Heart right ventricle (tissue), 16 donors: Measurements from ENCODE around the gene SPOCD1. TPM values are rescaled to one million over a fixed set of nuclear protein-coding genes. Genes with fewer than 3 reads are reported as not detected.

Source experiments
- ATAC-seq, 8 donors: fragments of 200-7000 bp; cut with Tn5 transposase; one replicate each; pipeline ENCODE4 v1.9.1; 2020; ENCODE audit warnings: mild to moderate bottlenecking in 8 of 8, moderate library complexity in 8 of 8, moderate number of reproducible peaks in 1 of 8
- DNase-seq, 2 donors: peaks; one replicate each; pipeline ENCODE4 v3.0.0-alpha.2; 2020
- H3K27ac ChIP-seq, 10 donors: fragments of 200-600 bp; sonication (generic) in 2 of 10; one replicate each; pipeline versions ENCODE4 v1.5.0 to v1.8.0; 2020 to 2022; ENCODE audit warnings: mild to moderate bottlenecking in 3 of 10
- H3K27me3 ChIP-seq, 7 donors: fragments of 200-600 bp; one replicate each; pipeline ENCODE4 v1.8.0; 2021 to 2022; ENCODE audit warnings: mild to moderate bottlenecking in 2 of 7
- H3K36me3 ChIP-seq, 9 donors: fragments of 200-600 bp; sonication (generic) in 1 of 9; one replicate each; pipeline versions ENCODE4 v1.5.0 to v1.8.0; 2020 to 2022; ENCODE audit warnings: mild to moderate bottlenecking in 2 of 9
- H3K4me1 ChIP-seq, 9 donors: fragments of 200-600 bp; sonication (generic) in 1 of 9; one replicate each; pipeline versions ENCODE4 v1.5.0 to v1.8.0; 2020 to 2022; ENCODE audit warnings: mild to moderate bottlenecking in 4 of 9
- H3K4me3 ChIP-seq, 10 donors: fragments of 200-600 bp; sonication (generic) in 2 of 10; one replicate each; pipeline versions ENCODE4 v1.5.0 to v1.8.0; 2020 to 2022; ENCODE audit warnings: mild to moderate bottlenecking in 7 of 10, moderate library complexity in 2 of 10
- H3K9me3 ChIP-seq, 11 donors: fragments of 200-600 bp in 10 of 11; sonication (generic) in 2 of 11; one replicate each; pipeline versions ENCODE4 v1.5.0 to v1.8.0; 2013 to 2022; ENCODE audit warnings: mild to moderate bottlenecking in 2 of 11, control low read depth in 1 of 11, moderate library complexity in 1 of 11
- WGBS, 2 donors: extraction: QIAGEN DNeasy Blood & Tissue Kit; methylation state at CpG; one replicate each; pipeline ENCODE4 v1.1.7; 2013; ENCODE audit warnings: inconsistent platforms in 1 of 2; 5-methylcytosine and 5-hydroxymethylcytosine counted together
- intact Hi-C, 10 donors: fragments of 100-400 bp; cut with DNase I; formaldehyde crosslinking; loops; one replicate each; pipeline versions ENCODE4 v1.11.1 to v1.14.2; 2022
- polyA plus RNA-seq, 2 donors: library from polyadenylated mRNA; stranded (reverse); fragments of 200-250 nt; gene quantifications; one replicate each; pipeline ENCODE4 v1.2.3, GENCODE V29; 2013
- total RNA-seq, 10 donors: library from RNA; stranded (reverse); fragmentation: NEBNext Ultra II Directional in 3 of 10; extraction: Animal tissue kit (Norgen Biotek cat#: 25700) in 3 of 10; gene quantifications; one replicate each; pipeline versions ENCODE4 v1.2.1 to v1.2.4, GENCODE V29; 2021 to 2023
- TF ChIP-seq, protein P1 (sequence below), 9 donors: fragments of 200-600 bp; sonication (generic) in 2 of 9; IDR thresholded peaks; one replicate each; pipeline versions ENCODE4 v1.5.0 to v1.8.0; 2021 to 2022; ENCODE audit warnings: antibody characterized with exemption in 9 of 9, mild to moderate bottlenecking in 5 of 9, moderate library complexity in 1 of 9
- donor health status: Arrhythmogenic right ventricular cardiomyopathy.
- donor health status: ischemic (EF 13 %, LVEDD 7.1; RV severe dilation, severe dysfunction).
- donor health status: healthy with polysubstance abuse.
- donor health status: DM: no; HTN: yes; CAD: no.
- donor health status: DM: no; HTN: no; CAD: no.
- donor health status: ischemic (EF 25% LVEDD 6.9; RV normal size, moderate dysfunction).
- donor health status: ischemic (EF 25% LVEDD 5.7; RV mildly dilated, moderate dysfunction).
- donor health status: healthy.
- donor health status: DM: yes; HTN: yes; CAD: no.
- donor health status: Ischemic cardiomyopathy.
- donor health status: ischemic (EF 35%, LVEDD 5.7; RV mildly dilated, moderate dysfunction).
- donor health status: nonischemic (EF 11% LVEDD 7.7; RV severe dilation, severe dysfunction).
- donor health status: DM: yes; HTN: yes; CAD: no.
- donor health status: PGD.
- donor health status: ischemic (EF 29% LVEDD 5.4; RV normal size, mild dysfunction).
- donor health status: nonischemic (EF 23%, LVEDD 6.1; RV moderate dilation, normal function).

The SPOCD1 gene
- total and polyA plus RNA-seq, 12 donors = 0.12 to 1.2 (median 0.41) TPM; not detected in 8

DNA sequence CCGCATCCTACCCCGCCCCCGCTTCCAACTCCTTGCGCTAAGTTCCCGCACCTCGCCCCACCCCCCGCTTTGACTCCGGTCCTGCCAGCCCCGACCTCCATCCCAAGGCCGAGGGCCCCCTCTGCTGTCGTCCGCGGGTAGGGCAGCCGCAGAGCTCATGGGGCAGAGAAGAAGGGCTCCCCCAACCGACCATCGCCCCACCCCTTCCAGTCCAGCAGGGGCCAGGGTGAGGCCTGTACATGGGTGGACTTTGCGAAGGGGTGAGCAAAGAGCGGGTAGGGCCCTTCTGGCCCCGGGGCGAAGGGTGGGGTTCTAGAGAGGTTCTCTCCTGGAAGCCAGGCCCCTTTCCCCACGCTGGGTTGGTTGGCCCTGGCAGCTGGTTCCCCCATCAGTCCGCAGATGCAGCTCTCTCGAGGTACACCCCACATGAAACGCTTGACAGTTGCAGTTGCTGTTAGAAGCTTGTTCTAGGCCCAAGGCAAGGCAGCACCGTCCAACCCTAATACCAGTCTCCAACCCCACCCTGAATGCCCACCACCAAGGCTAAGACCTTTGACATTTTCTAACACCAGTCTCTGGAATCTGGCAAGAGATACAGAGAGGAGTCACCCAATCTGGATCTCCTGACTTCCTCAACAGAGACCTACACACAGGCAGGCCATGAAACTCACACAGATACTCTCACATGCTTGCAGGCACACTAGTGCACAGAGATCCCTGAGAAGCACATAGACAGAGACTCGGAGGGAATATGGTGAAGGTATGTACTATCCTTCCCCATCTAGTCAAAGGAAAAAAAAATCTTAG is 26.4 kb downstream of the SPOCD1 start:
- Histone ChIP-seq H3K4me1 (peaks cover 0 to 18% (median 8%) of the 10 kb centered on the region in 9 donors), H3K4me3 (peak overlapping the region; percentile 41 to 93 (median 66)), H3K9me3 (no peaks in the 10 kb centered on the region), H3K27ac (peak overlapping the region in 6 of 10 donors; percentile 58 to 90 (median 82)), H3K27me3 (peaks cover 0 to 9% (median 0%) of the 10 kb centered on the region in 7 donors), H3K36me3 (no peaks in the 10 kb centered on the region)
- intact Hi-C loops = loop anchor here (1.0 to 10.0 kb wide), 18 partner anchors 27 to 275 kb away; partner anchors contain the start of gene TINAGL1 (in 1 of the 10)
- ATAC-seq = peak; percentile 86 to 95 (median 92)
- DNase-seq = peak; percentile 95 to 97
- TF ChIP-seq, protein P1, sequence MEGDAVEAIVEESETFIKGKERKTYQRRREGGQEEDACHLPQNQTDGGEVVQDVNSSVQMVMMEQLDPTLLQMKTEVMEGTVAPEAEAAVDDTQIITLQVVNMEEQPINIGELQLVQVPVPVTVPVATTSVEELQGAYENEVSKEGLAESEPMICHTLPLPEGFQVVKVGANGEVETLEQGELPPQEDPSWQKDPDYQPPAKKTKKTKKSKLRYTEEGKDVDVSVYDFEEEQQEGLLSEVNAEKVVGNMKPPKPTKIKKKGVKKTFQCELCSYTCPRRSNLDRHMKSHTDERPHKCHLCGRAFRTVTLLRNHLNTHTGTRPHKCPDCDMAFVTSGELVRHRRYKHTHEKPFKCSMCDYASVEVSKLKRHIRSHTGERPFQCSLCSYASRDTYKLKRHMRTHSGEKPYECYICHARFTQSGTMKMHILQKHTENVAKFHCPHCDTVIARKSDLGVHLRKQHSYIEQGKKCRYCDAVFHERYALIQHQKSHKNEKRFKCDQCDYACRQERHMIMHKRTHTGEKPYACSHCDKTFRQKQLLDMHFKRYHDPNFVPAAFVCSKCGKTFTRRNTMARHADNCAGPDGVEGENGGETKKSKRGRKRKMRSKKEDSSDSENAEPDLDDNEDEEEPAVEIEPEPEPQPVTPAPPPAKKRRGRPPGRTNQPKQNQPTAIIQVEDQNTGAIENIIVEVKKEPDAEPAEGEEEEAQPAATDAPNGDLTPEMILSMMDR (IDR thresholded peaks at IDR 0.05) = peak; percentile 81 to 89 (median 87)
- 14 to 17% methylated on average over 26 of the region's 26 CpGs for WGBS, 2 donors

DNA sequence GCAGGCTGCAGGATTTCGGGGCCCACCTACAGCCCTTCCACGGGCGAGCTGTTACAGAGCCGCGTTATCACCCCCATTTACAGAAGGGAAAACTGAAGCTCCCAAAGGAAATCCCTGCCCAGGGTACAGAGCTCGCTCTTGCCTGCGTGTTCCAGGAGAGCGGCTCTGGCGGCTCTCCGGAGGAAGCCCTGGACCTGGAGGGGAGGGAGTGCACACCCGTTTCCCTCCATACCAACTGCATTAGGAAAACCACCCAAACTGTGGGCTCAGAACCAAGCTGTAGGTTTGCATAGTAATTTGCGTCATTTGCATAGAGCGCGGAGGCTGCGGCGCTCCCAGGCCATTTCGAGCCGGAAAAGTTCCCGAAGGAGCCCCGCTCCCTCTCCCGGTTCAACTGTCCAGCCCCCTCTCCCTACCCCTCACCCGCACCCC is 27.0 kb downstream of the SPOCD1 start:
- ATAC-seq = peak; percentile 29 to 50 (median 42)
- peaks cover 0 to 8% (median 0%) of the 10 kb centered on the region in 7 donors for H3K27me3 ChIP-seq
- intact Hi-C loops = loop anchor here (1.0 to 10.0 kb wide), 15 partner anchors 26 to 276 kb away; no protein-coding TSS in a partner anchor
- H3K9me3 ChIP-seq = no peaks in the 10 kb centered on the region
- 0% methylated on average over 22 of the region's 22 CpGs for WGBS, 2 donors
- peaks cover 0 to 18% (median 8%) of the 10 kb centered on the region in 9 donors for H3K4me1 ChIP-seq
- peak overlapping the region in 9 of 10 donors; percentile 34 to 90 (median 81) for H3K27ac ChIP-seq
- TF ChIP-seq, protein P1 (IDR thresholded peaks at IDR 0.05) = no peak
- peak in 1 of 2 donors; percentile 30 for DNase-seq
- H3K36me3 ChIP-seq = no peaks in the 10 kb centered on the region
- peak overlapping the region; percentile 41 to 93 (median 66) for H3K4me3 ChIP-seq

DNA sequence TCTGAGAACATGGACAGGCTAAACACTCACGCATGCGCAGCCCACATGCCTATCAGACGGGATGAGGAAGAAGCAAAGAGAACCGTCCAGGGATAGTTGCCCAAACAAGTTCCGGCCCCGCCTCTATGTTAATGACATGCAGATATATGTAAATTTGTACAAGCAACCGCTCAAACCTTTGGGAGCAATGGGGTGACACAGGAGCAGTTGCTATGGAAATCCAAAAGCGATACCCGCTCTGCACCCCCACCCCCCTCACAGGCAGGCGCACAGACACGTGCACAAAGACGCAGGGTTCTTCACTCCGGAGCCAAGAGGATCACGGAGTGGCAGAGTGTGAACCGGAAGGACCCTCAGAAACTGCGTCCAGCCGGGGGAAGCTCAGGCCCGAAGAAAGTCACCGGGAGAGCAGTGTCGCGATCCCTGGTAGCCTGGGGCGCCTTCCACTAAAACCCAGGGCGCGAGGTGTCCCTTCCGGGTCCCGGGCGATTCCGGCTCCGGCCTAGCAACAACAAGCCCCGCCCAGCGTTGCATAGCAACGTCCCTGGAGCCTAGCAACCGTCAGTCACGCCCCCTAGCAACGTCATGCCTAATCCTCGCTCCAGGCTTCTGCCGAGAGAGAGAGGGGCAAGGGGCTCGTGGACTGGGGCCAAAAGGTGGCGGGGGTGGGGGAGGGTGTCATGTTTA is 27.5 kb downstream of the SPOCD1 start:
- Histone ChIP-seq H3K27ac (peak overlapping the region; percentile 15 to 90 (median 78)), H3K36me3 (no peaks in the 10 kb centered on the region), H3K9me3 (no peaks in the 10 kb centered on the region), H3K27me3 (peaks cover 0 to 3% (median 0%) of the 10 kb centered on the region in 7 donors), H3K4me1 (peaks cover 0 to 18% (median 8%) of the 10 kb centered on the region in 9 donors), H3K4me3 (peak overlapping the region; percentile 41 to 93 (median 66))
- DNase-seq (peak; percentile 93 to 94), ATAC-seq (peak; percentile 87 to 97 (median 92))
- TF ChIP-seq, protein P1 (IDR thresholded peaks at IDR 0.05) = no peak
- WGBS, 2 donors = 4 to 5% methylated on average over 39 of the region's 39 CpGs
- intact Hi-C loops = loop anchor here in 9 of 10 donors (2.0 to 10.0 kb wide), 12 partner anchors 25 to 277 kb away; no protein-coding TSS in a partner anchor

DNA sequence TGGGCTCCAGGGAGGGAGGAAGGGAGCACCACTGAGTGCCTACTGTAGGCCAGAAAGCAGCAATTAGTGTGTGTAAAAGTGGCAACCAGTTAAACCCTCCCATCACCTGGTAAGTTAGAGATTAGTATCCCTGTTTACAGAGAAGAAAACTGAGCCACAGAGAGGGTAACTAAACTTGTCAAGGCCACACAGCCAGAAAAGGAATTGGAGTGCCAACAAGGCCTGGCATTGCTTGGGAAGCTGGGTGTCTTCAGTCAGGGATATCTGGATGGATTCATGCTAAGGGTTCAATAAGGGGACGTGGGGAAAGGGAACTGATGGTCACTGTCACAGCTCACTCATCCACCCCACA is 28.1 kb downstream of the SPOCD1 start:
- TF ChIP-seq, protein P1 (IDR thresholded peaks at IDR 0.05) = no peak
- intact Hi-C loops = loop anchor here in 9 of 10 donors (2.0 to 10.0 kb wide), 12 partner anchors 25 to 277 kb away; no protein-coding TSS in a partner anchor
- Histone ChIP-seq H3K27ac (peak overlapping the region in 7 of 10 donors; percentile 70 to 90 (median 84)), H3K36me3 (no peaks in the 10 kb centered on the region), H3K9me3 (no peaks in the 10 kb centered on the region), H3K27me3 (no peaks in the 10 kb centered on the region), H3K4me1 (peaks cover 0 to 22% (median 12%) of the 10 kb centered on the region in 9 donors), H3K4me3 (peak overlapping the region in 6 of 10 donors; percentile 61 to 93 (median 68))
- DNase-seq (no peak), ATAC-seq (no peak)
- 50 to 53% methylated on average over 1 of the region's 1 CpG for WGBS, 2 donors
